NCI-H2227 (cell line): ENCODE measurements around the gene NKAIN1.
A peak's percentile ranks its signal among the peaks of the same experiment; 100 is the strongest.

Source experiments
- DNase-seq: peaks from one replicate; lab custom pipeline; 2025; ENCODE audit not compliant: unreplicated experiment; lab: John Stamatoyannopoulos, UW

Gene NKAIN1

GRCh38 chr1:31234123-31234708, 5.5 kb downstream of the NKAIN1 start:
- no peak for DNase-seq

- no peak for DNase-seq
Observed at GRCh38 chr1:31232689-31233088, 7.0 kb downstream of the NKAIN1 start.

GRCh38 chr1:31231802-31232201, 7.9 kb downstream of the NKAIN1 start:
- DNase-seq = no peak

- DNase-seq = no peak
Observed at GRCh38 chr1:31230378-31230777, 9.3 kb downstream of the NKAIN1 start.

- DNase-seq = no peak
Observed at GRCh38 chr1:31228986-31229385, 10.7 kb downstream of the NKAIN1 start.

- peak; percentile 88 for DNase-seq
Observed at GRCh38 chr1:31227891-31228568, 11.7 kb downstream of the NKAIN1 start.

GRCh38 chr1:31224068-31224467, 15.6 kb downstream of the NKAIN1 start:
- DNase-seq = peak; percentile 69

- DNase-seq = no peak
Observed at GRCh38 chr1:31222176-31222575, 17.5 kb downstream of the NKAIN1 start.

- no peak for DNase-seq
Observed at GRCh38 chr1:31221072-31221471, 18.6 kb downstream of the NKAIN1 start.

GRCh38 chr1:31219489-31219888, 20.2 kb downstream of the NKAIN1 start:
- no peak for DNase-seq

GRCh38 chr1:31218705-31219104, 21.0 kb downstream of the NKAIN1 start:
- DNase-seq = no peak

- DNase-seq = peak; percentile 92
Observed at GRCh38 chr1:31216016-31216415, 23.7 kb downstream of the NKAIN1 start.

GRCh38 chr1:31215065-31215570, 24.6 kb downstream of the NKAIN1 start:
- DNase-seq = no peak

- no peak for DNase-seq
Observed at GRCh38 chr1:31214316-31215064, 25.2 kb downstream of the NKAIN1 start.

GRCh38 chr1:31208361-31208945, 31.2 kb downstream of the NKAIN1 start:
- no peak for DNase-seq

- DNase-seq = no peak
Observed at GRCh38 chr1:31207569-31207968, 32.1 kb downstream of the NKAIN1 start.

GRCh38 chr1:31207046-31207445, 32.6 kb downstream of the NKAIN1 start:
- DNase-seq = no peak

GRCh38 chr1:31203215-31203614, 36.5 kb downstream of the NKAIN1 start:
- DNase-seq = no peak

GRCh38 chr1:31201931-31202360, 37.7 kb downstream of the NKAIN1 start:
- DNase-seq = peak; percentile 46

GRCh38 chr1:31199949-31200348, 39.7 kb downstream of the NKAIN1 start:
- peak; percentile 64 for DNase-seq

- DNase-seq = no peak
Observed at GRCh38 chr1:31199236-31199790, 40.4 kb downstream of the NKAIN1 start.
